Right atrium auricular region (tissue), 2 donors: ENCODE measurements around the gene PLEKHM1. TPM values are rescaled to one million over a fixed set of nuclear protein-coding genes. Genes with fewer than 3 reads are reported as not detected.
A peak's percentile ranks its signal among the peaks of the same experiment; 100 is the strongest.
"Not testable (repeated sequence)": the region's sequence is repeated elsewhere in the genome, so short reads cannot be mapped to it uniquely, and the experiment has no call there.

ENCODE experiments used
- DNase-seq: peaks from one replicate; pipeline ENCODE4 v3.0.0-alpha.2; 2019; ENCODE audit warnings: low spot score
- H3K27ac ChIP-seq, 2 donors: fragments of 200-600 bp; sonication (generic); 1 replicate in 1 of 2; 2 replicates in 1 of 2; pipeline ENCODE4 v1.5.1; 2016 to 2019
- H3K27me3 ChIP-seq, 2 donors: fragments of 200-600 bp; sonication (generic); one replicate each; pipeline versions ENCODE4 v1.5.1 to v1.6.0; 2017 to 2019
- H3K36me3 ChIP-seq: fragments of 200-600 bp; sonication (generic); one replicate; pipeline ENCODE4 v1.5.1; 2016
- H3K4me1 ChIP-seq, 2 donors: fragments of 200-600 bp; sonication (generic); one replicate each; pipeline versions ENCODE4 v1.5.1 to v1.6.0; 2017 to 2019
- H3K4me3 ChIP-seq, 2 donors: fragments of 200-600 bp; sonication (generic); 1 replicate in 1 of 2; 2 replicates in 1 of 2; pipeline ENCODE4 v1.5.1; 2017 to 2019; ENCODE audit warnings: mild to moderate bottlenecking in 1 of 2, moderate library complexity in 1 of 2
- H3K9me3 ChIP-seq, 2 donors: fragments of 200-600 bp; sonication (generic); one replicate each; pipeline ENCODE4 v1.5.1; 2019
- total RNA-seq, 2 donors: library from RNA; depleted of rRNA; stranded (reverse); fragments of >200 nt; gene quantifications; one replicate each; pipeline ENCODE4 v1.1.0, GENCODE V29; 2016

Gene PLEKHM1
- total RNA-seq, 2 donors from 2014 or later: 26.9 to 46.1 TPM

DNA sequence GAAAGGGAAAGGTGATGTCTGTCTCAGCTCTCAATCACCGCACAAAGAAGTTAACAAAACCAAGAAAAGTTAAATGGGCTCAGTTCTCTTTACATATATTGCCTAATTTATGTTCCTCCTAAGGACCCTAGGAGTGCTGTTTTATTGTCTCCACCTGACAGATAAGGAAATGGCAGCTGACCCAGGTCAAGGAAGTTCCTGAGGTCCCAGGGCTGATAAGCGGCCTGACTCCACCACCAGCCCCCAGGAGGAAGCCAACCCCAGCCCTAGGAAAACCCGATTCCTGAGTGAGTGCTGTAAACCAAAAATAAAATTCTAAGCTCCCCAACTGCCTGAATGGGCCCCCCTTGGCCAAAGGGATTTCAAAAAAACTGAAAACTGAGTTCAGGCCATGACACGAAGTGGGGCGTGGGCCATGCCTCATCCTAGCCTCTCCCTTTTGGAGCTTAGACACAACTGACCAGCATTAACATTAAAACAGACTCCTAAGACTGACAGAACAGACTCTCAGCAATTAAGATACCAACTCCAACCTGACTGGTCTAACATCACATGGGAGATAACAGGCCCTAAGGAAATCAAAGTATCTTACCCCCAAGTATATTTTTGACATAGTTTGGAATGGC, 6.8 kb downstream of the PLEKHM1 start:
- H3K27me3 ChIP-seq: not testable (repeated sequence)

DNA sequence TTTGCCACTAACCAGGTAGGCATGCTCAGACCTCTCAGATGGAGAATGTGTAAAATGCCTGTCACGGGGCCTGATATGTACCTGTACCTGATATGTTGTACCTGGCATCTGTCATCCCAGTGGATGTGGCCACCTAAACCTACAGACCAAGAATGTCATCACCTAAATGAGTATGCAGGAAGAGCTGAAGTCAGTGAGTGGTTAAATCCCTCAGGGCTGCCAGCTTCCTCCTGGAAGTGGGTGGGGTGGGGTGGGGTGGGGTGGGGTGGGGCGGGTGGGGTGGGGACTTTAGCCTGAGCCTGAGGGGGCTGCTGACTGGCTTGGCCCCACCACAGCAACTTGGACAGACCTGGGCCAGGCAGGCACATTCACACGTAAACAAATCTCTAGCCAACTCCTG, 7.3 kb downstream of the PLEKHM1 start:
- not testable (repeated sequence) for H3K27me3 ChIP-seq, H3K9me3 ChIP-seq, H3K4me3 ChIP-seq, H3K27ac ChIP-seq, DNase-seq, H3K36me3 ChIP-seq
- peaks cover 0 to 21% of the 10 kb centered on the region in 2 donors for H3K4me1 ChIP-seq

More for the DNA sequence above, 6.8 kb downstream of the PLEKHM1 start:
- not testable (repeated sequence) for DNase-seq, H3K9me3 ChIP-seq, H3K4me3 ChIP-seq, H3K36me3 ChIP-seq
- Histone ChIP-seq H3K4me1 (peaks cover 0 to 26% of the 10 kb centered on the region in 2 donors), H3K27ac (peak overlapping the region in 1 of 2 donors; percentile 16)

DNA sequence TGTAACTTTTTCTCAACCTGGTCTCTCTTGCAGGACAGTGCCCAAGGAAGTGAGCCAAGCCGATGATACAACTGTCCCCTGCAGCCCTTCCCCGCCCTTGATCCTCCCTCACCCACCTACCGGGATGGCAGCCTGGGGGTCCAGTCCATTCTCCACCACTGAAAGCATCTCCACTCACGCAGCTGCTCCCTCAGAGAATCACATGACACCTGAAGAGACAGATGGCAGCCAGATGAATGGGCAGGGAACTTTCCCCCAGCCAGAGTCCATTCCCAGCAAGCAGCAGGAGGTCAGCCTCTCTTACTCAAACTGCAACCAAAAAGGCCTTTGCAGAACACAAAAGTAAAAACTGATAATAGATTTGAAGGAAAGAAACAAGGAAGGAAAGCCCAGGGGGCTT, 8.2 kb downstream of the PLEKHM1 start:
- peaks cover 0 to 13% of the 10 kb centered on the region in 2 donors for H3K4me1 ChIP-seq
- H3K27ac ChIP-seq, H3K36me3 ChIP-seq, H3K4me3 ChIP-seq, DNase-seq, H3K9me3 ChIP-seq, H3K27me3 ChIP-seq: not testable (repeated sequence)

DNA sequence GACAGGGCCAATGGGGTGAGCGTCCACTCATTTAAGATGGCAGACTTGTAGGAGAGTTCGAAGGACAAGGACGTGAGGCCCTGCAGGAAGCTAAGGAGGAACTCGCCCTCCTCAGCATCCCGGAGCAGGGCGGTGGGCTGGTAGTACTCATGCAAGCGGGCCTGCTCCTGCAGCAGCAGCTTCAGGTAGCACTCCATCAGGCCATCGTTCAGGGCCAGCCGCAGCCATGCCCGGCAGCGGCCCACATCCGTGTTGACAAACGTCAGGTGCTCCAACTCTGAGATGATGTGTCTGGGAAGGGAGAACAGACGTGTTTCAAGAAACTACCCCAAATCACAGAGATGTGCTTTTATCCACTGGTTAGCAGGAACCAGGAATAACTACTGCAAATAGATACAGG, 15.1 kb downstream of the PLEKHM1 start:
- peaks cover 18% of the 10 kb centered on the region for H3K36me3 ChIP-seq
- not testable (repeated sequence) for H3K27me3 ChIP-seq, DNase-seq, H3K4me3 ChIP-seq, H3K27ac ChIP-seq, H3K9me3 ChIP-seq, H3K4me1 ChIP-seq

DNA sequence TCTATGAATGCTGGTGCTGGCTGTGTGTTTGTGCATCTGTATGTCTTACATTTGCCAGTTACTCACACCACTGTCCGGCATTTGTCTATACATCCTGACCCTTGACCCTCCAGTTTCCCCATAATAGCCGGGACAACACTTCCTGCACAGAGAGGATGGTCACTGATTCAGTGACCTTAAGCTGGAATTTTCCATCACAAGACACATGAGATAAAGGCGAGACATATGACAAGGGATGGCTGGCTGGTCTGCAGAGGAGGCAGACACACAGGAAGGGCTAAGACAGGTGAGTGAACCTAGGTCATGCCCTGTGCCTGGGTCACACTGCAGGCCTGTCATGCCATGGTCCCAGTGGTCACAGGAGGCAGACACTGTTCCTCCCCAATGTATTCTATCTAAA, 18.3 kb downstream of the PLEKHM1 start:
- not testable (repeated sequence) for H3K4me1 ChIP-seq, H3K27ac ChIP-seq, H3K9me3 ChIP-seq, H3K4me3 ChIP-seq, DNase-seq, H3K27me3 ChIP-seq
- peaks cover 13% of the 10 kb centered on the region for H3K36me3 ChIP-seq

DNA sequence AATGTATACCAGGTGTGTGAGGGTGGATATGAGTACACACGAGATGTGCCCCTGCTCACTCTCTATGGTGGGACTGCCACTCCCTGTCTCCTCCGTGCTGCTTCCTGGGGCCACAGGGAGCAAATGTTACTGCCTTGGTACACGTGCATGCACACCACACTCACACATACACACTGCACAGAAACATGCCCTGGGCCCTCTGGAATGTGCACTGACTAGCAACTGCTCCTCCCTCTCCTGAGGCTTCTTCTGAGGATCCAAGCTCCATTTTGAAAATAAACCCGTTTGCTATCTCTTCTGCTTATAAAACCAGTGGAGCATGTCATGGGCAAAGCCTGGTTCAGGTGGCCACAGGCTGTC, 21.3 kb downstream of the PLEKHM1 start:
- not testable (repeated sequence) for H3K9me3 ChIP-seq, H3K36me3 ChIP-seq, H3K27ac ChIP-seq, H3K4me3 ChIP-seq, H3K27me3 ChIP-seq, H3K4me1 ChIP-seq, DNase-seq

DNA sequence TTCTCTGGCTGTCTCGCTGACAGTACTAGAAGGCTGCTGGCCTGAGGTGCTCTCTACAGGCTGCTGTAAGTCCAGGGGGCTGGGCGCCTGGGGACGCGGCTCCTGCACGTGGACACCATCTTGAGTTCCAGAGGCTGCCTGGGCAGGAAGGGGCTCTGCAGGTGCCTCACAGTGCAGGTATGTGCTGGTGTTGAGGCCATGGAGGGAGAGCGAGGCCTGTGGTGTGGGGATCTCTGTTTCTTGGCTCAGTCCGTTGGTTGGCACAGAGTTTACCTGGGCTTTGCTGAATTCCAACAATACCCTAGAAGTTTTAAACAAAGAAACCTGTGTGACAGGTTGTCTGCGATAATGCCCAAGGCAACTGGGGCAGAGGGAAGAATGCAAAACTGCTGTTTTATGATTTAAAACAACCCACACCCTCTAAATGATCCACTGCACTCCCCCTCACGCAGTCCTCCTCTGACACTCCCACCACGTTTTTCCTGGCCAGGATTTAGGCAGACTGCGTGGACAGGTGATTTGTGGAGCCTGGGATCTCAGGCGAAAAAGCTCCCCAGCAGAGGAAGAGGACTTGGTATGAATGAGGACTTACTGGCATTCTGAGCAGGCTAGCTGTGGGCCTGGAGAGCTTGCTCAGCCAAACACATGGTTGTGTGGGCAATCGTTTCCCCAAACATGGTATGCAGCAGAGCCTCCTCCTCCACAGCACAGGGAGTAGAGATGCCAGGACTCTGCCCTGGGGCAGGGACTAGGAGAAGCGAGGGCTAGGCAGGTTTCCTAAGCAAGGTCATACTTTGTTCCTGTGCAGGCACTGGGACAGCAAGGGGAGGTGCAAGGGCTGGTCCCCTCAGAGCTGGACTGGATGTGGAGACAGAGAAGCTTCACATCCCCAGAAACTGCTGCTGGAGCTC, 22.0 kb downstream of the PLEKHM1 start:
- not testable (repeated sequence) for H3K36me3 ChIP-seq, H3K27me3 ChIP-seq, H3K27ac ChIP-seq, DNase-seq, H3K4me3 ChIP-seq, H3K4me1 ChIP-seq, H3K9me3 ChIP-seq

DNA sequence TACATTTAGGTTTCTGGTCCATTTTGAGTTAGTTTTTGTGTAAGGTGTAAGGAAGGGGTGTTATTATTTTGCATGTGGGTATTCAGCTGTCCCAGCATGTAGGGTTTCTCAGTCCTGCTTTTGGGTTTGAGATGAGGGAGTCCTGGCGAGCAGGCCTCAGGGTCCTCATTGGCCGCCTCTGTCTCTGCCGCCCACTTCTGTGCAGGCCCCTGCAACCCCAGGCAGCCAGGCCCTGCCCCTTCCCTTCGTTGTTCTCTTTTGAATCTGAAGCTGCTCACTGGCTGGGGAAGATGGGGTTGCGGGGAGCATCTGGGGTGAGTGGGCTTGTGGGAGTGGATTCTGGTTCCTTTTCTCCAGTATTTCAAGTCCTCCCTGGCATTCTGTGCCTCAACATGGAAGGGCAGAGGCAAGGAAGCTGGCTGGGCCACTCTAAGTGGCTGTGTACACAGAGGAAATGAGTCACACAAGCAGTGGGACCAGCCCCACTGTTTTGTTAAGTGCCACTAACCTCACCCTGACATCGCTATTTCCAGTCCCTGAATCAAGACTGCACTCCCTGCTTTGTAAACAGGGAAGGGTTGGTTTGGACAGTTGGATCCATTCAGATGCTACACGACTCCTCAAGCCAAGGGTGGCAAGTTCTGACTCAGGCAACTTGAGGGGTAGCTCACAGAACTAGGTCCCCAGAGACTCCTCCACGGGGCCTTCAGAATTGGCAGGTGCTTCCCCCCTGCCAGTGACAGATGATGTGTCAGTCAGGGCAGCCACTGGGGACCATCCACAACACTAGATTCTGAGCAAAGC, 28.8 kb downstream of the PLEKHM1 start:
- H3K27ac ChIP-seq, H3K36me3 ChIP-seq, H3K4me3 ChIP-seq, DNase-seq, H3K4me1 ChIP-seq, H3K9me3 ChIP-seq, H3K27me3 ChIP-seq: not testable (repeated sequence)

DNA sequence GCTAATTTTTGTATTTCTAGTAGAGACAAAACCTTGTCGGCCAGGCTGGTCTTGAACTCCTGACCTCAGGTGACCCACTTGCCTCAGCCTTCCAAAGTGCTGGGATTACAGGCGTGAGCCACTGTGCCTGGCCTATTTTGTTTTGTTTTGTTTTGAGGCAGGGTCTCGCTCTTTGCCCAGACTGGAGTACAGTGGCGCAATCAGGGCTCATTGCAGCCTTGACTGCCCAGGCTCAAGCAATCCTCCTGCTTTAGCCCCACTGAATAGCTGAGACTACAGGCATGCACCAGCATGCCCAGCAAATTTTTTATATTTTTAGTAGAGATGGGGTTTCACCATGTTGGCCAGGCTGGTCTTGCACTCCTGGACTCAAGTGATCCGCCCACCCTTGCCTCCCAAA, 30.1 kb downstream of the PLEKHM1 start:
- H3K27me3 ChIP-seq, H3K36me3 ChIP-seq, H3K4me3 ChIP-seq, H3K27ac ChIP-seq, H3K4me1 ChIP-seq, DNase-seq, H3K9me3 ChIP-seq: not testable (repeated sequence)

DNA sequence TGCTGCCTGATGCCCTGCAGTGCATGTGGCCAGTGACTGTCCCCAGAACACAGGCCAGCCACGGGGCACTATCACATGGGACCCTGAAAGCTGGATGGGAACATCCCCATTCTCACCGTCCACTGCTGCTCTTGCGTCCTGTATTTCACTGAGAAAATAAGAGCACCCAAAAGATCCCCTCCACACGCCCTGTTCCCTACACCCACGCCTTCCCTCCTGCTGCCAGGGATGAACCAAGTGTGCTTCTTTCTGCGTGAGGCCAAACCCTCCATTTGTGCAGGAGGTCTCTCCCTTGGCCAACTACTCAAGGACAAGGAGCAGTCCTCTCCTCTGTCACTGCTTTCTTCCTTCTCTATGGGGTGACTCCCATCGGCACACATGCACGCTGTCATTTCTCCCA, 36.2 kb downstream of the PLEKHM1 start:
- H3K9me3 ChIP-seq, H3K4me1 ChIP-seq, H3K27me3 ChIP-seq, H3K36me3 ChIP-seq, H3K27ac ChIP-seq, DNase-seq, H3K4me3 ChIP-seq: not testable (repeated sequence)

DNA sequence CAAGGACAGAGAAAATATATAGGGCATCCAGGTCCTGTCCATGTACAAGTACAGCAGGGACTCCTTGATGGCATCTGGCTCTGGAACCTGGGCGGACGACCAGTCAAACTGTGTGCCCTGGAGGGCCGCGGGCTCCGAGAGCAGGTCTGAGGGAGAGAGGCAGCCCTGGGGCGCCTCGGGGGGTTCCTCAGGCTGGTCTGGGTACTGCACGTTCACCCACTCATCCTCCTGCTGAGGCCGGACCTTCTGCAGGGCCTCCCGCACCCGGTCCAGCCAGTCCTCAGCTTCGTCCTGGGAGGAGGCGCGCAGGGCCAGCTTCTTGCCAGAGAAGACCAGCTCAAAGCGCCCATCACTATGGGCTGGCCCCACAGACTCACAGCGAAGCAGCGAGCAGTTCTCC, 36.8 kb downstream of the PLEKHM1 start:
- not testable (repeated sequence) for H3K4me1 ChIP-seq, H3K36me3 ChIP-seq, H3K9me3 ChIP-seq, H3K4me3 ChIP-seq, H3K27ac ChIP-seq, H3K27me3 ChIP-seq, DNase-seq

DNA sequence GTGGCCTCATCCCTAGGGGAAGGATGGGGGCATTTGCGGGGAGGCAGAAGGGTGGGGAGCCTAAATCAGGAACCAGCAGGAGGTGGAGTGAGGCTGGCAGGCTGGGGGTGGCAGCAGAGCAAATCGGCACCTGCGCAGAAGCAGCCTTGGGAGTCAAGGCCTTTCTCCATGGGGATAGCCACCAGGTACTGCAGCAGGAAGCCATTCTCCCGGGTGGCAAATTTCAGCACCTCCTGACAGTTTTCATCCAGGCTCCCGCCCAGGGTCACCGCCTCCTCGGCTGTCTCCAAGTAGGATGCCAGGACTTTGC, 37.3 kb downstream of the PLEKHM1 start:
- not testable (repeated sequence) for DNase-seq, H3K27ac ChIP-seq, H3K4me3 ChIP-seq, H3K27me3 ChIP-seq, H3K9me3 ChIP-seq, H3K36me3 ChIP-seq, H3K4me1 ChIP-seq

DNA sequence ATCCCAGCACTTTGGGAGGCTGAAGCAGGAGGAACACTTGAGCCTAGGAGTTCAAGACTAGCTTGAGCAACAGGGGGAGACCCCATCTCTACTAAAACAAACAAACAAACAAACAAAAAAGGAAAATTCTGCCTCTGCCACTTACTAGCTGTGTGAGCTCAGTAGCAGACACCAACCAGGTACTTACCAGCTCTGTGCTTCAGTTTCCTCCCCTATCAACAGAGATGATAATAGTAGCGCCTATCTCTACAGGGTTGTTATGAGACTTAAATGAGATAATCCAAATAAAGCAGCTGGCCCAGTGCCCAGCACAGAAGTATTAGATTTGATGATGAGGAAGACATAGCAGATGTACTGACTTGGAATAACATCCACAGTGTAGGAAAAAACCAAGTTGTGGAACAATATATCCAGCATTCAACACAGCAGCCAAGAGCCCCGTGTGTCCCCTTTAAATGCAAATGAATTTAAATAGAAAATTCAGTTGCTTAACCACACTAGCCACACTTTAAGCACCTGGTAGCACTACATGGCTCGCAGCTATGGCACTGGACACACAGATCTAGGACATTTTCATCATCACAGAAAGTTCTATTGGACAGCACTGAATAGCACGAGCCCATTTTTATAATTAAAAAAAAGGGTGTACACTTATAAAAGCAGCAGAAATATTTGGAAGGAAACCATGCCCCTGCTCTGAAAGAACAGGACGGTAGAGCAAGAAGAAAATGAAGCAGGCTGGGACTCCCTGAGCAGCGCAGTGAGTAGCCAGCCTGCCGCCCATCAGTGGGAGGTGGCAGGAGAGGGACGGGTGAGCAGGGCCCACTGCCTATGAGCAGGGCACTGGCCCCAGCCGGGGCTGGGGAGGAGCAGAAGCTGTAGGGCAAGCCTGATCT, 37.9 kb downstream of the PLEKHM1 start:
- not testable (repeated sequence) for H3K4me1 ChIP-seq, H3K27me3 ChIP-seq, H3K36me3 ChIP-seq, H3K27ac ChIP-seq, H3K9me3 ChIP-seq, DNase-seq, H3K4me3 ChIP-seq

DNA sequence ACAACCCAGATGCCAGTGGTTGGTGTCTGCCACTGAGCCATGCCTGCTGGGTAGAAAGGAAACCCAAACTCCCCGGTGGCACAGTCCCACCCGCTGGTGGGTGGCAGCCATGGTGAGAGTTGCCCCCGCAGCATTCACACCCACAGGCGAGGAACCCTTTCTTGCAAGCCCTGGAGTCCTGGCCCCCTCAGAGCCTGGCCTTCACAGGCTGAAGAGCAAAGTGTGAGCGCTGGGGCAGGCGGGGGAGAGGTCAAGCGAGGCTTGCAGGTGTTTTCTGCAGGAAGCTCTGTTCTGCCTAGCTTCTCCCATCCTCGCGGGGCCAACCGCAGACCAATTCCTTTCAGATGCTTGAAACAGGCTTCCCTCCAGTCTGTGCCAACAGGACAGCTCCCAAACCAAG, 38.9 kb downstream of the PLEKHM1 start:
- not testable (repeated sequence) for DNase-seq, H3K27me3 ChIP-seq, H3K4me1 ChIP-seq, H3K36me3 ChIP-seq, H3K9me3 ChIP-seq, H3K27ac ChIP-seq, H3K4me3 ChIP-seq
